ENCODE results near the gene RFX3. TPM values are rescaled to one million over a fixed set of nuclear protein-coding genes. Genes with fewer than 3 reads are reported as not detected.

Gene RFX3
- total and polyA plus RNA-seq, 2 of the 13 experiments (the other 11 are each of a cell fraction or from before 2014, with no cell fraction given): 2.7 to 5.3 TPM

GRCh38 chr9:3177146-3177761 lies 348.5 kb downstream of the RFX3 start (continued):
- TF ChIP-seq CREB3 (CRISPR knock-in tag; IDR thresholded peaks at IDR 0.05) (no peak), GATA4 (IDR thresholded peaks at IDR 0.05; ENCODE audit: borderline replicate concordance, low read depth) (no peak), MAF1 (CRISPR knock-in tag; IDR thresholded peaks at IDR 0.05; ENCODE audit: borderline replicate concordance) (no peak), MTF2 (CRISPR knock-in tag; IDR thresholded peaks at IDR 0.05; ENCODE audit: borderline replicate concordance) (no peak), TMF1 (CRISPR knock-in tag; IDR thresholded peaks at IDR 0.05; ENCODE audit: low read depth) (no peak), PRDM4 (CRISPR knock-in tag; IDR thresholded peaks at IDR 0.05; ENCODE audit: borderline replicate concordance) (no peak), ZKSCAN1 (IDR thresholded peaks at IDR 0.05; ENCODE audit: low read length) (no peak), HIVEP1 (CRISPR knock-in tag; IDR thresholded peaks at IDR 0.05) (no peak), ZBTB39 (CRISPR knock-in tag; IDR thresholded peaks at IDR 0.05) (no peak), GTF2F1 (IDR thresholded peaks at IDR 0.05; ENCODE audit: low read length) (no peak), AHR (CRISPR knock-in tag; IDR thresholded peaks at IDR 0.05) (no peak), SATB2 (CRISPR knock-in tag; IDR thresholded peaks at IDR 0.05) (no peak), MYNN (CRISPR knock-in tag; IDR thresholded peaks at IDR 0.05; ENCODE audit: low read depth) (no peak), RFX1 (IDR thresholded peaks at IDR 0.05) (no peak), ZNF281 (CRISPR knock-in tag; IDR thresholded peaks at IDR 0.05; ENCODE audit: borderline replicate concordance) (no peak)
- TF ChIP-seq, protein P1, sequence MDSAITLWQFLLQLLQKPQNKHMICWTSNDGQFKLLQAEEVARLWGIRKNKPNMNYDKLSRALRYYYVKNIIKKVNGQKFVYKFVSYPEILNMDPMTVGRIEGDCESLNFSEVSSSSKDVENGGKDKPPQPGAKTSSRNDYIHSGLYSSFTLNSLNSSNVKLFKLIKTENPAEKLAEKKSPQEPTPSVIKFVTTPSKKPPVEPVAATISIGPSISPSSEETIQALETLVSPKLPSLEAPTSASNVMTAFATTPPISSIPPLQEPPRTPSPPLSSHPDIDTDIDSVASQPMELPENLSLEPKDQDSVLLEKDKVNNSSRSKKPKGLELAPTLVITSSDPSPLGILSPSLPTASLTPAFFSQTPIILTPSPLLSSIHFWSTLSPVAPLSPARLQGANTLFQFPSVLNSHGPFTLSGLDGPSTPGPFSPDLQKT (CRISPR knock-in tag; IDR thresholded peaks at IDR 0.05; ENCODE audit: borderline replicate concordance): no peak
- TF ChIP-seq, protein P2, sequence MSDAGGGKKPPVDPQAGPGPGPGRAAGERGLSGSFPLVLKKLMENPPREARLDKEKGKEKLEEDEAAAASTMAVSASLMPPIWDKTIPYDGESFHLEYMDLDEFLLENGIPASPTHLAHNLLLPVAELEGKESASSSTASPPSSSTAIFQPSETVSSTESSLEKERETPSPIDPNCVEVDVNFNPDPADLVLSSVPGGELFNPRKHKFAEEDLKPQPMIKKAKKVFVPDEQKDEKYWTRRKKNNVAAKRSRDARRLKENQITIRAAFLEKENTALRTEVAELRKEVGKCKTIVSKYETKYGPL (CRISPR knock-in tag; IDR thresholded peaks at IDR 0.05): no peak
- TF ChIP-seq, protein P3, sequence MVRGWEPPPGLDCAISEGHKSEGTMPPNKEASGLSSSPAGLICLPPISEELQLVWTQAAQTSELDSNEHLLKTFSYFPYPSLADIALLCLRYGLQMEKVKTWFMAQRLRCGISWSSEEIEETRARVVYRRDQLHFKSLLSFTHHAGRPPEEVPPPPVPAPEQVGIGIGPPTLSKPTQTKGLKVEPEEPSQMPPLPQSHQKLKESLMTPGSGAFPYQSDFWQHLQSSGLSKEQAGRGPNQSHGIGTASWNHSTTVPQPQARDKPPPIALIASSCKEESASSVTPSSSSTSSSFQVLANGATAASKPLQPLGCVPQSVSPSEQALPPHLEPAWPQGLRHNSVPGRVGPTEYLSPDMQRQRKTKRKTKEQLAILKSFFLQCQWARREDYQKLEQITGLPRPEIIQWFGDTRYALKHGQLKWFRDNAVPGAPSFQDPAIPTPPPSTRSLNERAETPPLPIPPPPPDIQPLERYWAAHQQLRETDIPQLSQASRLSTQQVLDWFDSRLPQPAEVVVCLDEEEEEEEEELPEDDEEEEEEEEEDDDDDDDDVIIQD (CRISPR knock-in tag; IDR thresholded peaks at IDR 0.05; ENCODE audit: low read depth): peak; percentile 94; the same call in 1 of the 2 replicates

Data from HepG2 (cell line).